GM12865 (cell line): ENCODE results near the gene NOC2L.
"Not testable (repeated sequence)": the region's sequence is repeated elsewhere in the genome, so short reads cannot be mapped to it uniquely, and the experiment has no call there.

Experiments
- DNase-seq: peaks from one replicate; pipeline ENCODE4 v3.0.0; 2010; ENCODE audit warnings: low read depth
- H3K4me3 ChIP-seq: 2 replicates; pipeline ENCODE4 v1.5.1; 2011; ENCODE audit warnings: mild to moderate bottlenecking, low read depth, low read length, control low read depth
- TF ChIP-seq, protein P1 (sequence below): IDR thresholded peaks from 2 replicates; pipeline ENCODE4 v1.5.1; 2011; ENCODE audit warnings: low read length, control low read depth, low read depth, inconsistent platforms; ENCODE audit not compliant: insufficient read depth; ENCODE audit errors: missing control alignments

The NOC2L gene

GRCh38 chr1:947958-948357 lies 11.1 kb downstream of the NOC2L start:
- TF ChIP-seq, protein P1, sequence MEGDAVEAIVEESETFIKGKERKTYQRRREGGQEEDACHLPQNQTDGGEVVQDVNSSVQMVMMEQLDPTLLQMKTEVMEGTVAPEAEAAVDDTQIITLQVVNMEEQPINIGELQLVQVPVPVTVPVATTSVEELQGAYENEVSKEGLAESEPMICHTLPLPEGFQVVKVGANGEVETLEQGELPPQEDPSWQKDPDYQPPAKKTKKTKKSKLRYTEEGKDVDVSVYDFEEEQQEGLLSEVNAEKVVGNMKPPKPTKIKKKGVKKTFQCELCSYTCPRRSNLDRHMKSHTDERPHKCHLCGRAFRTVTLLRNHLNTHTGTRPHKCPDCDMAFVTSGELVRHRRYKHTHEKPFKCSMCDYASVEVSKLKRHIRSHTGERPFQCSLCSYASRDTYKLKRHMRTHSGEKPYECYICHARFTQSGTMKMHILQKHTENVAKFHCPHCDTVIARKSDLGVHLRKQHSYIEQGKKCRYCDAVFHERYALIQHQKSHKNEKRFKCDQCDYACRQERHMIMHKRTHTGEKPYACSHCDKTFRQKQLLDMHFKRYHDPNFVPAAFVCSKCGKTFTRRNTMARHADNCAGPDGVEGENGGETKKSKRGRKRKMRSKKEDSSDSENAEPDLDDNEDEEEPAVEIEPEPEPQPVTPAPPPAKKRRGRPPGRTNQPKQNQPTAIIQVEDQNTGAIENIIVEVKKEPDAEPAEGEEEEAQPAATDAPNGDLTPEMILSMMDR: no peak
- no peak for DNase-seq
- H3K4me3 ChIP-seq: no peak overlapping the region

DNA sequence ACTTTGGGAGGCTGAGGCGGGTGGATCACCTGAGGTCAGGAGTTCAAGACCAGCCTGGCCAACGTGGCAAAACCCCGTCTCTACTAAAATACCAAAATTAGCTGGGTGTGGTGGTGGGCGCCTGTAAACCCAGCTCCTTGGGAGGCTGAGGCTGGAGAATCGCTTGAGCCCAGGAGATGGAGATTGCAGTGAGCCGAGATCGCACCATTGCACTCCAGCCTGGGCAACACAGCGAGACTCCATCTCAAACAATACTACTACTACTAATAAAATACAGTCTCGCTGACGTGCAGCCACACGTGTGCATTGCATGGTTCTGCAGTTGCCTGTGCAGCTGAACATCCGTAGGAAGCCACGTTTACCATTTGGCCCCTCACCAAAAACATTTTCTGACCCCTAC lies 12.2 kb downstream of the NOC2L start:
- not testable (repeated sequence) for H3K4me3 ChIP-seq, DNase-seq

- DNase-seq: no peak
- no peak overlapping the region for H3K4me3 ChIP-seq
- TF ChIP-seq, protein P1: no peak
Measured at GRCh38 chr1:945688-946556, 13.1 kb downstream of the NOC2L start.

DNA sequence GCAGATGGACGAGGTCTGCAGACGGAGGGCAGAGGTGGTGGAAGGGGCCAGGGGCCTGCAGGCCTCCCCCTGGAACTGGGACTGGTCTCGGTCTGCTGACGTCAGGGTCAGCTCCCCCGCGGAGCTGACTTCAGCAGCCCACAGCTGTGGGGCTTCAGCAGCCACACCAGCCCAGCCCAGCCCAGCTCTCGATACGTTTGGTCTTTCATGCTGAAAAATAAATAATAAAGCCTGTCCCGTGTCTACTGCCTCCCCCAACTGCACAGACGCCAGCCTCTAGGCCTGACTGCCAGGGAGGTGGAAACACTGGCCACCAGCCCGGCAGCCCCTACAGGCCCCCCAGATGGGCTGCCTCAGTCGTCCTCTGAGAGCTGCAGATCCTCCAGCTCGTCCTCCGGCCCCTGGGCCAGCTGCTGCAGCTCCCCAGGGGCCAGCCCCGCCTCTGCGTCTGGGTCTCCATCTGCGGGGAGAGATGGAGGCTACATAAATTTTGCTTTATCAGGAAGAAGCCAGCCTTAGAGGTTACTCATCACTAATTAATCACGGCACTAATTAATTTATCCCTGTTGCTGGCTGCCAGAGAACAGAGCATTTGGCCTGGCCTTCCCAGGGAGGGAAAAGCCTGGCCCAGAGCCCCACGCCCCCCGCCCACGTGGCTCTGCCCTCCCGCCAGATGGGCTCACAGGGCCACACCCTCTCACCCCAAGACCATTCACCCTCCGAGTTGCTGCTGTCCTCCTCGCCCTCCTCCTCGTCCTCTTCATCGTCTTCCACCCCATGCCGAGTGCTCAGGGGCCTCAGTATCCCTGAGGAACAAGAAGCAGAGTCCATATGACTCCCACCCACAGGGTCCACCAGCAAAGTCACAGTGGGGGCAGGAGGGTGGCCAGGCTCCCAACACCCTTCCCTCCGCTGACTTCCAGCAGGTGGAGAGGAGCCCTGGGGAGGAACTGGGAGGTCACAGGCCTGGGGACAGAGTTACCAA lies 14.4 kb downstream of the NOC2L start:
- no peak overlapping the region for H3K4me3 ChIP-seq
- DNase-seq: no peak
- TF ChIP-seq, protein P1: no peak

DNA sequence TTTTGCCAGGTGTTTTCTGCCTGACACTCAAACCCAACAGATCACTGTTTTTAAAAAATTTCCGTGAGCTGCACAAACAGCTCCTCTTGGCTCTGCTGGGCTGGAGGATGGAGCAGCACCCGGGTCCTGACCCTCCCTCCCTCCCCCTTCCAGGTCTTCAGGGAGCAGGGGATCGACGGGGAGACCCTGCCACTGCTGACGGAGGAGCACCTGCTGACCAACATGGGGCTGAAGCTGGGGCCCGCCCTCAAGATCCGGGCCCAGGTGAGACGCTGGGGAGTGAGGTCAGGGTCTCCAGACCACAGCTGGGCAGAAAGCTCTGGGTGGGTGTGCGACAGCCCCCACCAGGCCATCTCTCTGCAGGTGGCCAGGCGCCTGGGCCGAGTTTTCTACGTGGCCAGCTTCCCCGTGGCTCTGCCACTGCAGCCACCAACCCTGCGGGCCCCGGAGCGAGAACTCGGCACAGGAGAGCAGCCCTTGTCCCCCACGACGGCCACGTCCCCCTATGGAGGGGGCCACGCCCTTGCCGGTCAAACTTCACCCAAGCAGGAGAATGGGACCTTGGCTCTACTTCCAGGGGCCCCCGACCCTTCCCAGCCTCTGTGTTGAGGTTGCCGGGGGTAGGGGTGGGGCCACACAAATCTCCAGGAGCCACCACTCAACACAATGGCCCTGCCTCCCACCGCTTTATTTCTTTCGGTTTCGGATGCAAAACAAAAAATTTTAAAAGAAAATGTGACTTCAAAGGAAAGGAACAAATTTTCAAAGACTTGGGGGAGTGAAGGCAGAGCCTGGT lies 15.3 kb downstream of the NOC2L start:
- H3K4me3 ChIP-seq: no peak overlapping the region
- TF ChIP-seq, protein P1: no peak
- DNase-seq: no peak

GRCh38 chr1:942864-943533 lies 16.1 kb downstream of the NOC2L start:
- H3K4me3 ChIP-seq: no peak overlapping the region
- DNase-seq: no peak
- TF ChIP-seq, protein P1: no peak
